Suprapubic skin (tissue), 3 donors: ENCODE measurements around the gene TTPAL.

Source experiments
- POLR2A ChIP-seq, 2 donors: fragments of 450-650 bp; IDR thresholded peaks; one replicate each; pipeline ENCODE4 v1.6.1; 2017; ENCODE audit warnings: antibody characterized with exemption in 2 of 2, mild to moderate bottlenecking in 2 of 2, moderate library complexity in 2 of 2
- TF ChIP-seq, protein P1 (sequence below), 2 donors: fragments of 200-600 bp in 1 of 2; fragments of 450-650 bp in 1 of 2; sonication (generic) in 1 of 2; IDR thresholded peaks; one replicate each; pipeline ENCODE4 v1.5.1; 2016 to 2019; ENCODE audit warnings: antibody characterized with exemption in 2 of 2, mild to moderate bottlenecking in 1 of 2, moderate library complexity in 1 of 2

DNA sequence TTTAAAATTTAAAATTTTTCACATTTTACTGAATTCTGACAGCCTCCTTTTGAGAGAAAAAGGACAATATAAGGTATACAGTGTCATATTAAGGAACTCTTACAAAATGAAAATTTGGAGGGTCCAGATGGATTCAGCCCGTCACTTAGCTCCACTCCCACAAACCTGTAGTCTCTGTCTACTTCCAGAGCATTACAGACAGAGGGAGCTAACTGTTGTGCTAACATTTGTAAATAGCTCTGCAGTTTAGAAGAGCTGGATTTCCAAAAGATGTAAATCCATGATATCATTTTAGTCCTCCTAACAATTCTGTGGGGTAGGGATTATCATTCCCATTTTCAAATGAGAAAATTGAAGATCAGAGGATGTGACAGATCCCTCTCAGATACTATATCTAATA is 62.3 kb downstream of the TTPAL start:
- TF ChIP-seq, protein P1, sequence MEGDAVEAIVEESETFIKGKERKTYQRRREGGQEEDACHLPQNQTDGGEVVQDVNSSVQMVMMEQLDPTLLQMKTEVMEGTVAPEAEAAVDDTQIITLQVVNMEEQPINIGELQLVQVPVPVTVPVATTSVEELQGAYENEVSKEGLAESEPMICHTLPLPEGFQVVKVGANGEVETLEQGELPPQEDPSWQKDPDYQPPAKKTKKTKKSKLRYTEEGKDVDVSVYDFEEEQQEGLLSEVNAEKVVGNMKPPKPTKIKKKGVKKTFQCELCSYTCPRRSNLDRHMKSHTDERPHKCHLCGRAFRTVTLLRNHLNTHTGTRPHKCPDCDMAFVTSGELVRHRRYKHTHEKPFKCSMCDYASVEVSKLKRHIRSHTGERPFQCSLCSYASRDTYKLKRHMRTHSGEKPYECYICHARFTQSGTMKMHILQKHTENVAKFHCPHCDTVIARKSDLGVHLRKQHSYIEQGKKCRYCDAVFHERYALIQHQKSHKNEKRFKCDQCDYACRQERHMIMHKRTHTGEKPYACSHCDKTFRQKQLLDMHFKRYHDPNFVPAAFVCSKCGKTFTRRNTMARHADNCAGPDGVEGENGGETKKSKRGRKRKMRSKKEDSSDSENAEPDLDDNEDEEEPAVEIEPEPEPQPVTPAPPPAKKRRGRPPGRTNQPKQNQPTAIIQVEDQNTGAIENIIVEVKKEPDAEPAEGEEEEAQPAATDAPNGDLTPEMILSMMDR (IDR thresholded peaks at IDR 0.05): no peak
- TF ChIP-seq POLR2A (IDR thresholded peaks at IDR 0.05): no peak
